ENCODE results near the gene MAPK11. TPM values are rescaled to one million over a fixed set of nuclear protein-coding genes. Genes with fewer than 3 reads are reported as not detected.

Gene MAPK11
- total RNA-seq, 4 donors from 2014 or later = 2.4 to 5.7 (median 3.5) TPM

- WGBS, 2 donors = 84 to 100% methylated on average over 1 to 4 of the region's 8 CpGs
- H3K4me1 ChIP-seq = peaks cover 0 to 11% (median 4%) of the 10 kb centered on the region in 3 donors
- H3K4me3 ChIP-seq = no peak overlapping the region
- no peaks in the 10 kb centered on the region for H3K9me3 ChIP-seq
- no peak for DNase-seq
- H3K27ac ChIP-seq = no peak overlapping the region
- TF ChIP-seq, protein P1, sequence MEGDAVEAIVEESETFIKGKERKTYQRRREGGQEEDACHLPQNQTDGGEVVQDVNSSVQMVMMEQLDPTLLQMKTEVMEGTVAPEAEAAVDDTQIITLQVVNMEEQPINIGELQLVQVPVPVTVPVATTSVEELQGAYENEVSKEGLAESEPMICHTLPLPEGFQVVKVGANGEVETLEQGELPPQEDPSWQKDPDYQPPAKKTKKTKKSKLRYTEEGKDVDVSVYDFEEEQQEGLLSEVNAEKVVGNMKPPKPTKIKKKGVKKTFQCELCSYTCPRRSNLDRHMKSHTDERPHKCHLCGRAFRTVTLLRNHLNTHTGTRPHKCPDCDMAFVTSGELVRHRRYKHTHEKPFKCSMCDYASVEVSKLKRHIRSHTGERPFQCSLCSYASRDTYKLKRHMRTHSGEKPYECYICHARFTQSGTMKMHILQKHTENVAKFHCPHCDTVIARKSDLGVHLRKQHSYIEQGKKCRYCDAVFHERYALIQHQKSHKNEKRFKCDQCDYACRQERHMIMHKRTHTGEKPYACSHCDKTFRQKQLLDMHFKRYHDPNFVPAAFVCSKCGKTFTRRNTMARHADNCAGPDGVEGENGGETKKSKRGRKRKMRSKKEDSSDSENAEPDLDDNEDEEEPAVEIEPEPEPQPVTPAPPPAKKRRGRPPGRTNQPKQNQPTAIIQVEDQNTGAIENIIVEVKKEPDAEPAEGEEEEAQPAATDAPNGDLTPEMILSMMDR (IDR thresholded peaks at IDR 0.05) = no peak
- TF ChIP-seq POLR2A (IDR thresholded peaks at IDR 0.05) = no peak
- intact Hi-C loops (cut with DNase I) = no loop called here
- H3K36me3 ChIP-seq = peaks cover 55 to 98% (median 67%) of the 10 kb centered on the region in 3 donors
- H3K27me3 ChIP-seq = no peaks in the 10 kb centered on the region
These were observed 47.7 kb downstream of the MAPK11 start for GRCh38 chr22:50222508-50222907.

GRCh38 chr22:50221410-50222300 lies 48.5 kb downstream of the MAPK11 start:
- H3K4me1 ChIP-seq = peaks cover 0 to 11% (median 4%) of the 10 kb centered on the region in 3 donors
- intact Hi-C loops (cut with DNase I) = no loop called here
- no peaks in the 10 kb centered on the region for H3K9me3 ChIP-seq
- peaks cover 58 to 98% (median 70%) of the 10 kb centered on the region in 3 donors for H3K36me3 ChIP-seq
- TF ChIP-seq, protein P1 (IDR thresholded peaks at IDR 0.05) = no peak
- TF ChIP-seq POLR2A (IDR thresholded peaks at IDR 0.05) = no peak
- no peak overlapping the region for H3K4me3 ChIP-seq
- no peak for DNase-seq
- 67 to 94% methylated on average over 3 of the region's 19 CpGs for WGBS, 2 donors
- no peak overlapping the region for H3K27ac ChIP-seq
- no peaks in the 10 kb centered on the region for H3K27me3 ChIP-seq

DNA sequence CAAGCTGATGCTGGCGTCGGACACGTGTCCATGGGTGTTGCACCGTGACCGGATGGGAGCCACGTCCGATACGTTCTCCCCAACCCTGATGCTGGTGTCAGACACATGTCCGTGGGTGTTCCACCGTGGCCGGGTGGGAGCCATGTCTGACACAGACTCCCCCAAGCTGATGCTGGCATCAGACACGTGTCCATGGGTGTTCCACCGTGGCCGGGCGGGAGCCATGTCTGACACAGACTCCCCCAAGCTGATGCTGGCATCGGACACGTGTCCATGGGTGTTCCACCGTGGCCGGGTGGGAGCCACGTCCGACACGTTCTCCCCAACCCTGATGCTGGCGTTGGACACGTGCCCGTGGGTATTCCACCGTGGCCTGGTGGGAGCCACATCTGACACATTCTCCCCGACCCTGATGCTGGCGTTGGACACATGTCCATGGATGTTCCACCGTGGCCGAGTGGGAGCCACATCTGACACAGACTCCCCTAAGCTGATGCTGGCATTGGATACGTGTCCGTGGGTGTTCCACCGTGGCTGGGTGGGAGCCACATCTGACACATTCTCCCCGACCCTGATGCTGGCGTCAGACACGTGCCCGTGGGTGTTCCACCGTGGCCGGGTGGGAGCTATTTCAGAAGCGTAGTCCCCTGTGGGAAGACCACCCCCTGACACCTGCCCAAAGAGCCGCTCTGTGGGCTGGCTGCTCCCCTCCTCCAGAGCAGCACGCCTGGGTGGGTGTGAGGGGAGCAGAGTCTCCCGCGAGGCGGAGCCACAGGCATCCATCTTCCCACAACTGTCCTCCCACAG lies 49.4 kb downstream of the MAPK11 start:
- intact Hi-C loops (cut with DNase I) = no loop called here

DNA sequence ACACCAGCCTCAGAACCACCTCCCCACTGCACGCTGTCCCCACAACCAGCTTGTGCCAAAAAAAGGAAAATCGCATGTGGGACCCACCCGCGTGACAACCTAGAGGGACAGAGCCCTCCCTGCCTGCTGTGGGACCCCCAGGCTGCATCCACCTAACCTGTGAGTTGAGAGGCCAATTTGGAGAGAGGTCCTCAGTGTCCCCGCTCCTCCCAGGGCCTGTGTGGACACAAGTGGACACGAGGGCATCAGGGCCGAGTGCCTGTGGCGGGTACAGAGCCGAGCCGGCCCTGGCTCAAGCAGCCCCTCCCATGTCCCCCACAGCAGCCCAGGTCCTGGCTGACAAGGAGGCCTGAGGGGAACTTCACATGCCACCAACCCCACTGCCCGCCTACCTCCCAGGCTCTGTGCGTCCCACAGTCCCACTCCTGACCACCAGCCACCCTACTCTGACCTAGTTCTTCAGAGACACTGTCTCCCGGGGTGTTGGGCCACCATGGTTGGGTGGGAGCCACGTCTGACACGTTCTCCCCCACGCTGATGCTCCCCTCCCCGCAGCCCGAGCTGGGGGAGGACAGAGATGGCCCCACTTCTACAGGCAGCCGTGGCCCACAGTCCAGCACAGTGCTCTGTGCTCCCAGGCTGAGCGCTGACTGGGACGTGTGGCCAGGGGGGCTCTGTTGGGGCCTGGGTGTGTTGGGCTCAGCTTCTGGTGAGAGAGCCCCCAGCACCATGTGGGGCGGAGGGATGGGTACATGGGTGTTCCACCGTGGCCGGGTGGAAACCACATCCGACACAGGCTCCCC lies 50.2 kb downstream of the MAPK11 start:
- H3K27ac ChIP-seq = no peak overlapping the region
- H3K4me3 ChIP-seq = no peak overlapping the region
- peaks cover 67 to 98% (median 72%) of the 10 kb centered on the region in 3 donors for H3K36me3 ChIP-seq
- H3K27me3 ChIP-seq = no peaks in the 10 kb centered on the region
- peaks cover 0 to 11% (median 4%) of the 10 kb centered on the region in 3 donors for H3K4me1 ChIP-seq
- no peak for TF ChIP-seq POLR2A (IDR thresholded peaks at IDR 0.05)
- TF ChIP-seq, protein P1 (IDR thresholded peaks at IDR 0.05) = no peak
- H3K9me3 ChIP-seq = no peaks in the 10 kb centered on the region
- intact Hi-C loops (cut with DNase I) = loop anchor here (10.0 kb wide), 1 partner anchor 295 kb away; no protein-coding TSS in a partner anchor
- no peak for DNase-seq
- 82 to 92% methylated on average over 8 to 15 of the region's 25 CpGs for WGBS, 2 donors

More for the DNA sequence above, 49.4 kb downstream of the MAPK11 start:
- no peak for TF ChIP-seq POLR2A (IDR thresholded peaks at IDR 0.05)
- TF ChIP-seq, protein P1 (IDR thresholded peaks at IDR 0.05) = no peak
- Histone ChIP-seq H3K27ac (no peak overlapping the region), H3K9me3 (no peaks in the 10 kb centered on the region), H3K4me1 (peaks cover 0 to 11% (median 4%) of the 10 kb centered on the region in 3 donors), H3K27me3 (no peaks in the 10 kb centered on the region), H3K36me3 (peaks cover 66 to 98% (median 70%) of the 10 kb centered on the region in 3 donors), H3K4me3 (no peak overlapping the region)
- no peak for DNase-seq
- whole genome bisulfite sequencing, 2 donors = 90 to 94% methylated on average over 10 to 14 of the region's 45 CpGs

Data from esophagus squamous epithelium (tissue), 5 donors.